IPS-18c (cell line): ENCODE data around the gene ZNF783.
"Not testable (repeated sequence)": the region's sequence is repeated elsewhere in the genome, so short reads cannot be mapped to it uniquely, and the experiment has no call there.

Experiments
- H3K4me3 ChIP-seq: 2 replicates; pipeline ENCODE4 v1.7.0; 2013; ENCODE audit warnings: low read depth, mild to moderate bottlenecking, low read length, moderate library complexity; ENCODE audit not compliant: insufficient read depth
- H3K9me3 ChIP-seq: one replicate; pipeline ENCODE4 v1.6.1; 2013; ENCODE audit warnings: mild to moderate bottlenecking, low read length, moderate library complexity; ENCODE audit not compliant: control insufficient read depth, insufficient read depth

Gene ZNF783

GRCh38 chr7:149266451-149266850 is 4.5 kb downstream of the ZNF783 start:
- Histone ChIP-seq H3K4me3 (no peak overlapping the region), H3K9me3 (no peaks in the 10 kb centered on the region)

GRCh38 chr7:149267733-149268132 is 5.7 kb downstream of the ZNF783 start:
- Histone ChIP-seq H3K9me3 (no peaks in the 10 kb centered on the region), H3K4me3 (no peak overlapping the region)

- not testable (repeated sequence) for H3K4me3 ChIP-seq
Measured at GRCh38 chr7:149274424-149274823, 12.4 kb downstream of the ZNF783 start.

GRCh38 chr7:149277871-149278270 is 15.9 kb downstream of the ZNF783 start:
- H3K4me3 ChIP-seq: no peak overlapping the region

More at GRCh38 chr7:149274424-149274823, 12.4 kb downstream of the ZNF783 start:
- not testable (repeated sequence) for H3K9me3 ChIP-seq

GRCh38 chr7:149278396-149278795 is 16.4 kb downstream of the ZNF783 start:
- H3K4me3 ChIP-seq: no peak overlapping the region
- no peaks in the 10 kb centered on the region for H3K9me3 ChIP-seq

More at GRCh38 chr7:149277871-149278270, 15.9 kb downstream of the ZNF783 start:
- H3K9me3 ChIP-seq: no peaks in the 10 kb centered on the region

- Histone ChIP-seq H3K4me3 (no peak overlapping the region), H3K9me3 (no peaks in the 10 kb centered on the region)
Measured at GRCh38 chr7:149279111-149279743, 17.2 kb downstream of the ZNF783 start.

GRCh38 chr7:149280151-149280550 is 18.2 kb downstream of the ZNF783 start:
- Histone ChIP-seq H3K9me3 (peaks cover 2% of the 10 kb centered on the region), H3K4me3 (no peak overlapping the region)

GRCh38 chr7:149280661-149281507 is 18.9 kb downstream of the ZNF783 start:
- H3K9me3 ChIP-seq: peaks cover 2% of the 10 kb centered on the region

GRCh38 chr7:149281508-149282330 is 19.7 kb downstream of the ZNF783 start:
- H3K4me3 ChIP-seq: no peak overlapping the region
- H3K9me3 ChIP-seq: peaks cover 2% of the 10 kb centered on the region

More at GRCh38 chr7:149280661-149281507, 18.9 kb downstream of the ZNF783 start:
- no peak overlapping the region for H3K4me3 ChIP-seq

GRCh38 chr7:149282331-149282655 is 20.3 kb downstream of the ZNF783 start:
- H3K4me3 ChIP-seq: no peak overlapping the region

GRCh38 chr7:149283321-149283720 is 21.3 kb downstream of the ZNF783 start:
- Histone ChIP-seq H3K4me3 (no peak overlapping the region), H3K9me3 (peaks cover 2% of the 10 kb centered on the region)

More at GRCh38 chr7:149282331-149282655, 20.3 kb downstream of the ZNF783 start:
- peaks cover 2% of the 10 kb centered on the region for H3K9me3 ChIP-seq

- Histone ChIP-seq H3K4me3 (peak overlapping the region; percentile 89; the same call in 1 of the 2 replicates), H3K9me3 (peaks cover 2% of the 10 kb centered on the region)
Measured at GRCh38 chr7:149284343-149284742, 22.3 kb downstream of the ZNF783 start.

- Histone ChIP-seq H3K4me3 (peak overlapping the region; percentile 89), H3K9me3 (peaks cover 2% of the 10 kb centered on the region)
Measured at GRCh38 chr7:149284850-149285585, 23.0 kb downstream of the ZNF783 start.

- peak overlapping the region; percentile 89 for H3K4me3 ChIP-seq
- peaks cover 2% of the 10 kb centered on the region for H3K9me3 ChIP-seq
Measured at GRCh38 chr7:149285603-149286002, 23.6 kb downstream of the ZNF783 start.

GRCh38 chr7:149286811-149287400 is 24.9 kb downstream of the ZNF783 start:
- no peak overlapping the region for H3K4me3 ChIP-seq
- H3K9me3 ChIP-seq: peaks cover 2% of the 10 kb centered on the region

GRCh38 chr7:149287622-149288021 is 25.6 kb downstream of the ZNF783 start:
- H3K4me3 ChIP-seq: no peak overlapping the region

GRCh38 chr7:149289262-149289661 is 27.3 kb downstream of the ZNF783 start:
- Histone ChIP-seq H3K9me3 (peaks cover 2% of the 10 kb centered on the region), H3K4me3 (no peak overlapping the region)

More at GRCh38 chr7:149287622-149288021, 25.6 kb downstream of the ZNF783 start:
- H3K9me3 ChIP-seq: peaks cover 2% of the 10 kb centered on the region
